Measurements from ENCODE around the gene ARHGEF2. TPM values are rescaled to one million over a fixed set of nuclear protein-coding genes. Genes with fewer than 3 reads are reported as not detected.

ARHGEF2 gene
- total RNA-seq, 1 donor from 2014 or later = 198 TPM

DNA sequence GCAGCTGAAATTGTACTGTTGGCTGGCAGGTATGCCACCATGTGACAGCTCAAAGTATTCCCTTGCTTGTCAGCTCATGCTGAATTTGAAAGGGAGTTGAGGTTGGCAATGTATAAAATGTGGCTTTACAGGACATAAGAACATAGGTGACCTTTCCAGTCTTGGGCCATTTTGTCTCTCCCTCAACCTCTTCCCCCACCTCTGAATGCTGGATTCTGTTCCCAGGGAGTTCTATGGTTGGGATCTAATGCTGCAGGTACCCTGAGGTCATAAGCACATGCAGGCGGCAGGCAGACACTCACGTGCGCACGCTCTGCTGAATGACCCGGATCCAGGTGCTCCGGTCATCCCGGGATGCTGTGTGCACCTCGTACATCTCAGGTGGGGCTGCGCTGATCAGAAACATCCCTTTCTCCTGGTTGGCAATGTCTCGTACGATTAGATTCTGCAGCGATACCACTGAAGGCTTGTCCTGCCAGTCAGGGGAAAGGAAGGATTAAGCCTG, 20.9 kb downstream of the ARHGEF2 start:
- no peaks in the 10 kb centered on the region for H3K27me3 Mint-ChIP-seq
- no peak overlapping the region for H3K4me3 Mint-ChIP-seq
- intact Hi-C loops (cut with micrococcal nuclease) = no loop called here
- H3K4me1 Mint-ChIP-seq = peaks cover 4% of the 10 kb centered on the region
- H3K27ac Mint-ChIP-seq = no peak overlapping the region
- H3K36me3 Mint-ChIP-seq (ENCODE audit: low read depth) = peaks cover 70% of the 10 kb centered on the region
- DNase-seq = no peak
- H3K9me3 Mint-ChIP-seq = no peaks in the 10 kb centered on the region

GRCh38 chr1:155954645-155955044, 23.7 kb downstream of the ARHGEF2 start:
- DNase-seq = no peak
- Mint-ChIP-seq H3K27ac (no peak overlapping the region), H3K36me3 (ENCODE audit: low read depth) (peaks cover 65% of the 10 kb centered on the region), H3K4me3 (no peak overlapping the region), H3K27me3 (no peaks in the 10 kb centered on the region), H3K9me3 (no peaks in the 10 kb centered on the region), H3K4me1 (peaks cover 3% of the 10 kb centered on the region)
- intact Hi-C loops (cut with micrococcal nuclease) = no loop called here

DNA sequence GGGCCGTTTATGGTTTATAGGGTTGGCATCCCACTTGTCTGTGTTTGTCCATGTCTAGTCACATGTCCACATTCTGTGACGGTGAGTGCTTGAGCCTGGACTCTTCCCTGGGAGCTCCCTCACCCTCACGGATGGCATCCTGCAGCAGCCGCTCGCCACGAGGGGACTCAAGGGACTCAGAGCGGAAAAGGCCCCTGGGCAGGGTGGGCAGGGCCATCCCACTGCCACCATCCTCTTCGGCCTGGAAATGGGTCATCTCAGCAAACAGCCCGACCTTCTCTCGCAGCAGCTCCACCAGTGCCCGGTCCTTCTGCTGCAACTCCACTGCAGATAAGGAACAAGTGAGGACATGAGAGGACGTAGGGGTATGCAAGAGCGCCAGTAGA, 25.8 kb downstream of the ARHGEF2 start:
- Mint-ChIP-seq H3K27ac (no peak overlapping the region), H3K4me1 (peaks cover 5% of the 10 kb centered on the region), H3K27me3 (no peaks in the 10 kb centered on the region), H3K36me3 (ENCODE audit: low read depth) (peaks cover 59% of the 10 kb centered on the region), H3K9me3 (no peaks in the 10 kb centered on the region), H3K4me3 (no peak overlapping the region)
- intact Hi-C loops (cut with micrococcal nuclease) = no loop called here
- no peak for DNase-seq

DNA sequence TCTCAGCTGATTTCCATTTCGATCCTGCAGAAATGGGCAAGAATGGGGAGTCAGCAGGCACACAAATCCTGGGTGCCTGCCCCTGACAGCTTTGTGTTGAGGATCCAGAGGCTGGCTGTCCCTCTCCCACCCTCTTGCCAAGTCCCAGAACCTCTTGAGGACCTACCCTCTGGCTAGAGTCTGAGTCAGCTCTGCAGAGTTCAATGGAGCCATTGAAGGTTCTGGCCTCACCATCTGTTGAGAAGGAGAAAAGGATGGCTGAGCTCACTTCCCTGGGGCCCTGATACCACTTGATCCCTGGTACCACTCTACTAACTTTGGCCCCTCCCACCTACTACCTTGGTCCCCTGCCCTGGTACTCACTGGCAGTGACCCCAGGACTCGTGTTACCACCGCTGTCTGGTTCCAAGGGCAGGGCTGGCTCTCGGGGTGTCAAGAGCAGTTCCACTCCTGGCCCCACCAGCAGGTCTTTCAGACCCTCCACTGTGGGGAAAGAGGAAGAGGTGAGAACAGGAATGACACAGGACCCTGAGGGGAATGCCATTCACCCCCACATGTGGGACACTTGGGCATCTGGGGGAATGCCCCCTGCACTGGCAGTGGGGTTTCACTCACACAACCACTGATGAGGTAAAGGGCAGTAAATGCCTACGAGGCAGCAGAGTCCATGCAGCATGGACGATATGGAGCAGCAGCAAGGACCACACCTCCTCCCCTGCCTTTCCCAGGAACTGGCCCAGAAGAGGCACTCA, 26.4 kb downstream of the ARHGEF2 start:
- no peak overlapping the region for H3K4me3 Mint-ChIP-seq
- H3K27ac Mint-ChIP-seq = no peak overlapping the region
- intact Hi-C loops (cut with micrococcal nuclease) = no loop called here
- H3K36me3 Mint-ChIP-seq (ENCODE audit: low read depth) = peaks cover 58% of the 10 kb centered on the region
- no peak for DNase-seq
- peaks cover 9% of the 10 kb centered on the region for H3K4me1 Mint-ChIP-seq
- no peaks in the 10 kb centered on the region for H3K27me3 Mint-ChIP-seq
- no peaks in the 10 kb centered on the region for H3K9me3 Mint-ChIP-seq

- peaks cover 68% of the 10 kb centered on the region for H3K36me3 Mint-ChIP-seq (ENCODE audit: low read depth)
- H3K27ac Mint-ChIP-seq = no peak overlapping the region
- H3K4me3 Mint-ChIP-seq = no peak overlapping the region
- peaks cover 19% of the 10 kb centered on the region for H3K4me1 Mint-ChIP-seq
- intact Hi-C loops (cut with micrococcal nuclease) = no loop called here
- DNase-seq = no peak
- H3K27me3 Mint-ChIP-seq = no peaks in the 10 kb centered on the region
- H3K9me3 Mint-ChIP-seq = no peaks in the 10 kb centered on the region
These were observed 27.5 kb downstream of the ARHGEF2 start for GRCh38 chr1:155950829-155951228.

GRCh38 chr1:155947741-155948140, 30.6 kb downstream of the ARHGEF2 start:
- Mint-ChIP-seq H3K4me1 (peaks cover 29% of the 10 kb centered on the region), H3K27me3 (no peaks in the 10 kb centered on the region), H3K4me3 (no peak overlapping the region), H3K27ac (peak overlapping the region; percentile 37), H3K9me3 (no peaks in the 10 kb centered on the region), H3K36me3 (ENCODE audit: low read depth) (peaks cover 57% of the 10 kb centered on the region)
- no peak for DNase-seq
- intact Hi-C loops (cut with micrococcal nuclease) = no loop called here

GRCh38 chr1:155947292-155947691, 31.1 kb downstream of the ARHGEF2 start:
- Mint-ChIP-seq H3K9me3 (no peaks in the 10 kb centered on the region), H3K36me3 (ENCODE audit: low read depth) (peaks cover 55% of the 10 kb centered on the region), H3K27ac (peak overlapping the region; percentile 93), H3K4me1 (peaks cover 31% of the 10 kb centered on the region), H3K4me3 (peak overlapping the region; percentile 64), H3K27me3 (no peaks in the 10 kb centered on the region)
- intact Hi-C loops (cut with micrococcal nuclease) = no loop called here
- peak; percentile 54 for DNase-seq

DNA sequence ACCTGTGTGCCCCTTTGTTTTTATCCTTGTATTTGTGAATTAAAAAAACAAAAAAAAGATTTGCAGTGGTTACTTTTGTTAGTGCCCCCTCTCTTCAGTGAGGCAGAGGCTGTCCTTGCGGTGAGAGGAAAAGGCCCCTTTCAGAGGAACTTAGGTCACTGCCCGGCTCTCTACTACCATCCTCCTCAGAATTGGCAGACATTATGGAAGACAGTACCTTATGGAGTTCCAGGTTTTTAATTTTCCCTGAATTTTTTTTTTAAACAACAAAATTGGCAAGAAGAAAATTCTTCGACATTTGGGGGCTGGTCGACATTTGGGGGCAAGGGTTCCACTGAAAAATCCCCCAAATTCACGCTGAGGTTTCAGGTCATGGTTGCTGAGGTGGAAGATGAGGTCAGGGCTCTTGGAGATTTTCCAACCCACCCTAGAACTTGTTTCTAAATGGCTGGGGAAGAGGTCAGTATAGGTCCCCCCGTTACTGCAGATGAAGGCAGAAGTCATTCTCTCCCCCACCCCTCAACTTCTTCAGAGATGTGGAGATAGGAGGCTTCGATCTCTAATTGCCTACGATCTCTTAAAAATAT, 31.6 kb downstream of the ARHGEF2 start:
- Mint-ChIP-seq H3K27me3 (no peaks in the 10 kb centered on the region), H3K4me1 (peaks cover 35% of the 10 kb centered on the region), H3K27ac (peak overlapping the region; percentile 93), H3K36me3 (ENCODE audit: low read depth) (peaks cover 50% of the 10 kb centered on the region), H3K9me3 (no peaks in the 10 kb centered on the region), H3K4me3 (peak overlapping the region; percentile 64)
- intact Hi-C loops (cut with micrococcal nuclease) = loop anchor here (1.0 kb wide), 3 partner anchors 8 to 31 kb away; partner anchors contain the start of gene KHDC4
- DNase-seq = peak; percentile 55

DNA sequence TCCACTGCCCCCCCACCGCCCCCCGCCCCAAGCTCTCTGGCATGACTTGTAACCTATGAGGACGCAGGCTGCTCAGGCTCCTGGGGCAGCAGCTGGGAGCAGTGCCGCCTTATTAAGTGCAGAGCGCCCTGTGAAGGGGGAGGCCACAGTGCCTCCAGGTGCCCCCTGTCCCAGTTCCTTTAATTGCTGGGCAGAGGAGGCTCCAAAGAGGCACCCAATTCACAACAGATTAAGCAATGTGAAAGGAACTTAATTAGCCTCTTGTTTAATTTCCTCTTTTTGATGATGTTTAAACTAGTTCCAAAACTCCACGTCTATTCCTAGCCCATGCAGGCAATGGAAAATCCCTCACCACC, 33.9 kb downstream of the ARHGEF2 start:
- Mint-ChIP-seq H3K27me3 (no peaks in the 10 kb centered on the region), H3K36me3 (ENCODE audit: low read depth) (peaks cover 36% of the 10 kb centered on the region), H3K9me3 (no peaks in the 10 kb centered on the region), H3K4me3 (no peak overlapping the region), H3K4me1 (peaks cover 49% of the 10 kb centered on the region), H3K27ac (peak overlapping the region; percentile 83)
- no peak for DNase-seq
- intact Hi-C loops (cut with micrococcal nuclease) = no loop called here

DNA sequence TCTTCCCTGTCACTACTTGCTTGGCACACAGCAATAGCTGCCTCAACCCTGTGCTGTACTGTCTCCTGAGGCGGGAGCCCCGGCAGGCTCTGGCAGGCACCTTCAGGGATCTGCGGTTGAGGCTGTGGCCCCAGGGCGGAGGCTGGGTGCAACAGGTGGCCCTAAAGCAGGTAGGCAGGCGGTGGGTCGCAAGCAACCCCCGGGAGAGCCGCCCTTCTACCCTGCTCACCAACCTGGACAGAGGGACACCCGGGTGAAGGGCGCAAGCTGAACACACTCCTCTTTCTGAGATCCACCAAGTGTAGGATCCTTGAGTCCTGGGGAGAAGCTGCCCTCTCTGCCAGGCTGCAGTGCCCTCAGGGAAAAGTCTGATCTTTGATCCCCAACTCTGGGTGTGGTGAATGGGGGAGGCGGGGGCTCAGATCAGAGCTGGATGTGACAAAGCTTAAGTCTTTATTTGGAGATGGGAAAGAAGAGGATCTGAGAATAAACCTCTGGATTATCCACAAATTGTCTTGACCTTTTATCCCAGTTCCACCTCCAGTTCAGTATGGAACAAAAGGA, 35.7 kb downstream of the ARHGEF2 start:
- no peak for DNase-seq
- H3K27me3 Mint-ChIP-seq = no peaks in the 10 kb centered on the region
- intact Hi-C loops (cut with micrococcal nuclease) = no loop called here
- peak overlapping the region; percentile 45 for H3K27ac Mint-ChIP-seq
- peaks cover 53% of the 10 kb centered on the region for H3K4me1 Mint-ChIP-seq
- H3K4me3 Mint-ChIP-seq = no peak overlapping the region
- no peaks in the 10 kb centered on the region for H3K9me3 Mint-ChIP-seq
- peaks cover 29% of the 10 kb centered on the region for H3K36me3 Mint-ChIP-seq (ENCODE audit: low read depth)

- intact Hi-C loops (cut with micrococcal nuclease) = no loop called here
- Mint-ChIP-seq H3K9me3 (no peaks in the 10 kb centered on the region), H3K4me1 (peaks cover 51% of the 10 kb centered on the region), H3K36me3 (ENCODE audit: low read depth) (peaks cover 24% of the 10 kb centered on the region), H3K4me3 (no peak overlapping the region), H3K27me3 (no peaks in the 10 kb centered on the region), H3K27ac (peak overlapping the region; percentile 84)
- DNase-seq = no peak
These were observed 36.4 kb downstream of the ARHGEF2 start for GRCh38 chr1:155941845-155942531.

GRCh38 chr1:155940993-155941844, 37.1 kb downstream of the ARHGEF2 start, which contains the start of gene RXFP4:
RXFP4 (plus strand) TSS chr1:155941638; CDS start chr1:155941710, 72 bp downstream.
- H3K27me3 Mint-ChIP-seq = no peaks in the 10 kb centered on the region
- peaks cover 17% of the 10 kb centered on the region for H3K36me3 Mint-ChIP-seq (ENCODE audit: low read depth)
- peaks cover 43% of the 10 kb centered on the region for H3K4me1 Mint-ChIP-seq
- peak within 1 kb of the TSS; percentile 84 for H3K27ac Mint-ChIP-seq
- H3K4me3 Mint-ChIP-seq = peak within 1 kb of the TSS; percentile 32
- H3K9me3 Mint-ChIP-seq = no peaks in the 10 kb centered on the region
- peak; percentile 64 for DNase-seq
- intact Hi-C loops (cut with micrococcal nuclease) = no loop called here

- H3K27me3 Mint-ChIP-seq = no peaks in the 10 kb centered on the region
- H3K27ac Mint-ChIP-seq = peak overlapping the region; percentile 84
- peaks cover 14% of the 10 kb centered on the region for H3K36me3 Mint-ChIP-seq (ENCODE audit: low read depth)
- peaks cover 40% of the 10 kb centered on the region for H3K4me1 Mint-ChIP-seq
- H3K4me3 Mint-ChIP-seq = peak overlapping the region; percentile 7
- no peaks in the 10 kb centered on the region for H3K9me3 Mint-ChIP-seq
- DNase-seq = peak; percentile 66
- intact Hi-C loops (cut with micrococcal nuclease) = no loop called here
These were observed 37.8 kb downstream of the ARHGEF2 start for GRCh38 chr1:155940482-155940992.
